OCI-LY1 (cell line): ENCODE data around the gene KLK6.

Source experiments
- H2AFZ ChIP-seq: fragments of 200-600 bp; sonication (generic), shearing (Covaris generic); 2 replicates; pipeline ENCODE4 v1.6.0; 2014; ENCODE audit warnings: antibody characterized with exemption, mild to moderate bottlenecking, low read length
- H3F3A ChIP-seq: fragments of 200-600 bp; sonication (generic), shearing (Covaris generic); 2 replicates; pipeline ENCODE4 v1.6.0; 2014; ENCODE audit warnings: mild to moderate bottlenecking, antibody characterized with exemption, low read length, moderate library complexity; ENCODE audit not compliant: insufficient read depth
- H3K27ac ChIP-seq: fragments of 200-600 bp; sonication (generic); 2 replicates; pipeline ENCODE4 v1.5.1; 2014; ENCODE audit warnings: low read length, mixed run types, mild to moderate bottlenecking, low read depth; ENCODE audit not compliant: poor library complexity, severe bottlenecking
- H3K27me3 ChIP-seq: fragments of 200-600 bp; sonication (generic); 2 replicates; pipeline ENCODE4 v1.6.0; 2014; ENCODE audit warnings: antibody characterized with exemption, mild to moderate bottlenecking, low read length, moderate library complexity; ENCODE audit not compliant: insufficient read depth
- H3K36me3 ChIP-seq: fragments of 200-600 bp; sonication (generic); 2 replicates; pipeline ENCODE4 v1.6.1; 2014; ENCODE audit warnings: mild to moderate bottlenecking, antibody characterized with exemption, low read length, moderate library complexity, mixed read lengths; ENCODE audit not compliant: insufficient read depth
- H3K4me1 ChIP-seq: fragments of 200-600 bp; sonication (generic); 2 replicates; pipeline ENCODE4 v1.5.1; 2014; ENCODE audit warnings: mild to moderate bottlenecking, low read length, moderate library complexity; ENCODE audit not compliant: insufficient read depth, severe bottlenecking
- H3K4me2 ChIP-seq: fragments of 200-600 bp; sonication (generic), shearing (Covaris generic); 2 replicates; pipeline ENCODE4 v1.6.1; 2014; ENCODE audit warnings: low read length
- H3K4me3 ChIP-seq: fragments of 200-600 bp; sonication (generic); 2 replicates; pipeline ENCODE4 v1.5.1; 2014; ENCODE audit warnings: low read length, low read depth, mild to moderate bottlenecking, mixed read lengths; ENCODE audit not compliant: poor library complexity, severe bottlenecking
- H3K79me2 ChIP-seq: fragments of 200-600 bp; shearing (Covaris generic); 2 replicates; pipeline ENCODE4 v1.6.1; 2016; ENCODE audit warnings: mixed run types, low read length, mixed read lengths; ENCODE audit not compliant: insufficient read depth
- H3K9ac ChIP-seq: fragments of 200-600 bp; sonication (generic), shearing (Covaris generic); 2 replicates; pipeline ENCODE4 v1.6.1; 2014; ENCODE audit warnings: mild to moderate bottlenecking, low read length, mixed read lengths
- H3K9me2 ChIP-seq: fragments of 200-600 bp; sonication (generic), shearing (Covaris generic); 2 replicates; pipeline ENCODE4 v1.6.1; 2014; ENCODE audit warnings: low read depth, mild to moderate bottlenecking, low read length, mixed read lengths
- H3K9me3 ChIP-seq: fragments of 200-600 bp; shearing (Covaris generic); 2 replicates; pipeline ENCODE4 v1.6.1; 2014; ENCODE audit warnings: low read length, mixed read lengths
- H4K20me1 ChIP-seq: fragments of 200-600 bp; sonication (generic), shearing (Covaris generic); 2 replicates; pipeline ENCODE4 v1.6.0; 2016; ENCODE audit warnings: mild to moderate bottlenecking, low read length; ENCODE audit not compliant: insufficient read depth
- CTCF ChIP-seq: fragments of 200-600 bp; sonication (generic), shearing (Covaris generic); IDR thresholded peaks from 2 replicates; pipeline ENCODE4 v1.5.1; 2017; ENCODE audit warnings: mild to moderate bottlenecking, antibody characterized with exemption, low read length, moderate library complexity, mixed read lengths
- EZH2 ChIP-seq: fragments of 200-600 bp; sonication (generic), shearing (Covaris generic); IDR thresholded peaks from 2 replicates; pipeline ENCODE4 v1.8.0; 2017; ENCODE audit warnings: borderline replicate concordance, mixed run types, mild to moderate bottlenecking, antibody characterized with exemption, low read length, moderate library complexity, mixed read lengths

The KLK6 gene

DNA sequence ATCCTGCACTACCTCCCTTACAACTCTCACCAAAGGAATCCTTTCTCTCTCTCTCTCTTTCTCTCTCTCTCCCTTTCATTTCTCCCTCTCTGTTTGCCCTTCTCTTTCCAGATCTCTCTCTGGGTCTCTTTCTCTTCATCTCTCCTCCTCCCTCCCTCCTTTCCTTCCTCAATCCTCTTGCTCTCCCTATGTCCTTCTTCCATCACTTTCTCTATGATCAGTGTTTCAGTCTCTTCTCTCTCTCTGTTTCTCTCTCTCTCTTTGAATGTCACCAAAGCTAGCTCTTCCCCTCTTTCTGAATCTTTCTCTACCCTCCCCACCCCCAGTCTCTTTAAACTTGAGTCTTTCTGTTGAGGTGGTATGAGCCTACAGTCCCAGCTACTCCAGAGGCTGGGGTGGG is 38.4 kb downstream of the KLK6 start:
- no peaks in the 10 kb centered on the region for H3K9me3 ChIP-seq
- no peak overlapping the region for H3K4me2 ChIP-seq
- H3K27me3 ChIP-seq = no peaks in the 10 kb centered on the region
- no peaks in the 10 kb centered on the region for H3K4me1 ChIP-seq
- no peak overlapping the region for H3K9ac ChIP-seq
- H3F3A ChIP-seq = no peaks in the 10 kb centered on the region
- no peak for TF ChIP-seq CTCF
- no peak for TF ChIP-seq EZH2
- no peaks in the 10 kb centered on the region for H4K20me1 ChIP-seq
- H3K79me2 ChIP-seq = no peaks in the 10 kb centered on the region
- no peaks in the 10 kb centered on the region for H3K36me3 ChIP-seq
- H2AFZ ChIP-seq = no peak overlapping the region
- H3K4me3 ChIP-seq = no peak overlapping the region
- H3K27ac ChIP-seq = no peak overlapping the region
- H3K9me2 ChIP-seq = no peaks in the 10 kb centered on the region

DNA sequence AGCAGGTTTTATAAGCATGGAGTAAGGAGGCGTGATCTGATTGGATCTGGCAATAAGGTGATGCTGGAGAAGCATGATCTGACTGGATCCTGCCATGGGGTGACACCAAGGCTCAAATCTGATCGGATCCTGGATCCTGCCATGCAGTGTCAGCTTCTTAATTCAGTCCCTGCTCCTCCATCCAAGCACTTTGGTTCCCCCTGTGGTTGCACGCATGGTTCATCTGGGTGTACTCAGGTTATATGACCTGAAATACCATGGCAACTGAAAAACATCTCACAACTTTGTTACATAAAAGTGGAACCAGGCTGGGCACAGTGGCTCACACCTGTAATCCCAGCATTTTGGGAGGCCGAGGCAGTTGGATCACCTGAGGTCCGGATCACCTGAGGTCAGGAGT is 40.6 kb downstream of the KLK6 start:
- no peaks in the 10 kb centered on the region for H3K27me3 ChIP-seq
- no peaks in the 10 kb centered on the region for H3K4me1 ChIP-seq
- H3K9me3 ChIP-seq = no peaks in the 10 kb centered on the region

GRCh38 chr19:50926144-50926543 is 43.2 kb downstream of the KLK6 start:
- no peak overlapping the region for H3K4me2 ChIP-seq
- no peaks in the 10 kb centered on the region for H3K4me1 ChIP-seq
- no peak overlapping the region for H3K27ac ChIP-seq
- H3K79me2 ChIP-seq = no peaks in the 10 kb centered on the region
- H4K20me1 ChIP-seq = no peaks in the 10 kb centered on the region
- no peaks in the 10 kb centered on the region for H3F3A ChIP-seq
- H3K9me2 ChIP-seq = no peaks in the 10 kb centered on the region
- no peaks in the 10 kb centered on the region for H3K36me3 ChIP-seq
- no peak overlapping the region for H2AFZ ChIP-seq
- H3K9me3 ChIP-seq = no peaks in the 10 kb centered on the region
- no peaks in the 10 kb centered on the region for H3K27me3 ChIP-seq
- no peak overlapping the region for H3K9ac ChIP-seq
- TF ChIP-seq EZH2 = no peak
- H3K4me3 ChIP-seq = no peak overlapping the region

More for the DNA sequence above, 40.6 kb downstream of the KLK6 start:
- Histone ChIP-seq H4K20me1 (no peaks in the 10 kb centered on the region), H3K9me2 (no peaks in the 10 kb centered on the region), H3K4me2 (no peak overlapping the region), H3K4me3 (no peak overlapping the region), H3K79me2 (no peaks in the 10 kb centered on the region), H3K36me3 (no peaks in the 10 kb centered on the region), H3K27ac (no peak overlapping the region), H2AFZ (no peak overlapping the region), H3F3A (no peaks in the 10 kb centered on the region), H3K9ac (no peak overlapping the region)
- TF ChIP-seq CTCF (no peak), EZH2 (no peak)

GRCh38 chr19:50925734-50926133 is 43.7 kb downstream of the KLK6 start:
- no peak overlapping the region for H3K4me2 ChIP-seq
- no peaks in the 10 kb centered on the region for H3K27me3 ChIP-seq
- no peaks in the 10 kb centered on the region for H3K36me3 ChIP-seq
- TF ChIP-seq EZH2 = no peak
- no peak for TF ChIP-seq CTCF
- H4K20me1 ChIP-seq = no peaks in the 10 kb centered on the region
- H3K27ac ChIP-seq = no peak overlapping the region
- no peaks in the 10 kb centered on the region for H3K4me1 ChIP-seq
- no peaks in the 10 kb centered on the region for H3F3A ChIP-seq
- H2AFZ ChIP-seq = no peak overlapping the region
- no peak overlapping the region for H3K4me3 ChIP-seq
- H3K9me2 ChIP-seq = no peaks in the 10 kb centered on the region
- H3K9ac ChIP-seq = no peak overlapping the region
- no peaks in the 10 kb centered on the region for H3K9me3 ChIP-seq
- no peaks in the 10 kb centered on the region for H3K79me2 ChIP-seq
